Left renal cortex interstitium (tissue), 4 donors: ENCODE results near the gene BBOX1. TPM values are rescaled to one million over a fixed set of nuclear protein-coding genes. Genes with fewer than 3 reads are reported as not detected.
A peak's percentile ranks its signal among the peaks of the same experiment; 100 is the strongest.

Source experiments
- DNase-seq, 4 donors: peaks; one replicate each; pipeline ENCODE4 v3.0.0-alpha.2; 2013; ENCODE audit warnings: low read depth in 4 of 4, low spot score in 2 of 4, missing footprints in 1 of 4
- polyA plus RNA-seq, 4 donors: library from polyadenylated mRNA; unstranded; fragments of 120-200 nt; gene quantifications; one replicate each; pipeline ENCODE4 v1.2.1, GENCODE V29; 2013; ENCODE audit not compliant: insufficient read length in 4 of 4

BBOX1 gene
- polyA plus RNA-seq, 4 donors = 35.5 to 63.9 (median 48.7) TPM

DNA sequence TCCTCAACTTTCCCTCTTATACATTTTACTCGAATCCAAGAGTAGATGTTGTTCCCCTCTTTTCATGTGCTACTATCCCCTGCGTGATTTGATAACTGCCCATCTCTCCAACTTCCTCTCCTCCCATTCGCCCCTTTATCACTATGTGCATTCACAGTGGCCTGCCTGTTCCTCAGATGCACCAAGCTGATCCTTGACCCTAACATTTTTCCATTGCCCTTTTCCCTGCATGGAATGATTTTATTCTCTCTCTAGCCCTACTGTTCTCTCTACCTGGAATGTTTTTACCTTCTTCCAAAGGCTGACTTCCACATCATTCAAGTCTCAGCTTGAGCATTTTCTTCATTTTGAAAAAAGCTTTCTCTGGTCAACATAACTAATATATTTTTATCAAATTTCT is 15.8 kb upstream of the BBOX1 start:
- no peak for DNase-seq

DNA sequence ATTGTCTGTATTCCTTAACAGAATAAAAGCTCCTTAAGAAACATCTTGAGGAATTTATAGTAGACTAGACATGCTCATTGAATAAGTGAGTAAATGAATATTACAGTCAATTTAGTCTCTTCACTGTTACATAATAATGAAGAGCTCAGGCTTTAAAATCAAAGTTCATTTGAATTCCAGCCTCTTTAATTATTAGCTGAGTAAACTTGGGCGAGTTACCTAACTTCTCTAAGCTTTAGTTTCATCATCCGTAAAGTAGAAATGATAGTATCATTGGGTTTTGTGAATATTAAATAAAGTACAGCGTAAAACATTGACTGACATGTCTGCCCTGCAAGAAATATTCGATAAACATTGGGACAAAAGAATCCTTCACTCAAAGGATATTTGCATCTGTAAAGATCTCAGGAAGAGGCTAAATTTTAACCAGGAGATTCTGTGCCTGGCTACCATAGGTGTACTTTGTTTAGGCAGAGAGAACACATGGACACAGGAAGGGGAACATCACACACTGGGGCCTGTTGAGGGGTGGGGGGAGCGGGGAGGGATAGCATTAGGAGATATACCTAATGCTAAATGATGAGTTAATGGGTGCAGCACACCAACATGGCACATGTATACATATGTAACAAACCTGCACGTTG is 15.2 kb upstream of the BBOX1 start:
- DNase-seq = no peak

DNA sequence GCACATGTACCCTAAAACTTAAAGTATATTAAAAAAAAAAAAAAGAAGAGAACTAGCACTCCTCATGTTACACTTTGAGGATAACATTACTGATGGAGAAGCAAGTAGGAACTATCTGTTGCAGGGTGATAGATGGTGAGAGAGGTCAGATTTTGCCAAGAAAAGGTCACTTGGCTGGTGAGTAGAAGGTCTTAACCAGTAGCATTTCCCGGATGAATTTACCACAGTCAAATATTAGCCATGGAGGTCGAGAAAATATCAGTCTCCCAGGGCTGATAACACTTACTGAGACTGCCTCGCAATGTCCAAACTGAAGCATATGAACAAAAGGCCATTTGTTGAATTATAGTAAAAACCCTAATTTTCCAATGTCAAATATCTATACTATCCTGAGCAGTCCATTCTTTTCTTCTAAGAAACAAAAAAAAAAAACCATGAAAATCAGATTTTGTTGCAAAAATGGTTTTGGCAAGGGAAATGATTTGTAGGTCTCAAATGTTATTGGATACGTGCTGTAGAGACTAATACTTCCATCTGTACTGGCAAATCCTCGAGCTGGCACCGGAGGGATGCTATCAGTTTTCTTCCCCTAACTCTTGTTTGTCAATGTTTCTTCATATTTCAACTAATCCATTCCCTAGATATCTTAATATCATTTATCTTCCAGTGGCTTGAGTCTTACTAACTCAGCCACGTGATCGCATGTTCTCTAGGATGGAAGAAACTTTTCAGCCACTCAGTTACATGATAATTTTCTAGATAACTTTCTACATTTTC is 14.5 kb upstream of the BBOX1 start:
- DNase-seq = no peak

DNA sequence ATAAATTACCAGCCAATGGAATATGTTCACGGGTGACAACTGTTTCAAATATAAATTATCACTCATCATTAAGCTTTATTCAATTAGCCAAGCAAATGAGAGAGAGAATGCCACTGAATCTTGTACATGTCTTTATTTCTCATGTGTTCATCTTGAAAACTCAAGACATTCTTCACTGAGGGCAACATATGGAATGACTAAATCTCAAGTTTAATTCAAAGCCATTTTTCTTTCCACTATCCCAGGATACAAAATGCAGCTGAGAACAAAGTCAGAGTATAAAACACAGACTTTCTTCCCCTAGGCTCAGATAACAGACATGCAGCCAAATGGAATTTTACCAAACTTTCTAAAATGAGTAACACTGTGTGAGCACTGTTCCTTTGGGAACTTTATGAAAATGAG is 12.1 kb upstream of the BBOX1 start:
- DNase-seq = peak in 3 of 4 donors; percentile 35 to 48 (median 45)

DNA sequence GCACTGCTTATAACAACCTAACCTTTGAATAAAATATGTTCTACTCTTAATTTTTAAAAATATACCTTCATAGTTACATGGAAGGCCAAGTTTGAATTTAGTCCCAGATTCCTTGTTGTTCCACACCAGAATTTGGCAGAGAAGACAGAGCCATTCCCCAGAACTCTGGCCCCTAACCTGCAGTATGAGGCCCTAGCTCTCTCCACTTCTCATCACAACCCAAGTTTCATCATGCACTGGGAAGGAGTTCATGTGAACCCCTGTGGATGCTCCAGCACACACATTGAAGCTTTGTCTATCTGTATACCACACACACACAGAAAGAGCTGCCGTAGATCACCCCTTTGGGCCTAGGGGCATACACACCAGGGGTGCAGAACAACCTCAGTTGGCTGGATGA is 10.6 kb upstream of the BBOX1 start:
- DNase-seq = no peak

DNA sequence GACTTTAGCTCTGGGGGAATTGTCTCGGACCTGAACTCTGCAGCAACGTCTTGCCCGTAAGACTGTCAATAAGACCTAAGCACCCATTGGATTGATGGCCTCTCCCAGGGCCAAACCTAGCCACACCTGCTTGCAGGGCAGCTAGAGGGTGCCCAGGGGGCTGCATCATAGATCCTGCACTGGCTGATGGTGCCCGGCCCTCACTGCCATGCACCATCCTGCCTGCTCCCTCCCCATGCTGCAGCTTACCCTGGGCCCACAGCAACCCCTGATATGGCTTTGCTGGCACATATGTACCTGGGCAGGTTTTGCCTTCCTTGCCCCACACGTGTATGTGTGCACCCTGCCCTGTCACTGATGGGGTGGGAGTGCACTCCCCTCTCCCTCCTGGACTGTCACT is 8.9 kb upstream of the BBOX1 start:
- no peak for DNase-seq

DNA sequence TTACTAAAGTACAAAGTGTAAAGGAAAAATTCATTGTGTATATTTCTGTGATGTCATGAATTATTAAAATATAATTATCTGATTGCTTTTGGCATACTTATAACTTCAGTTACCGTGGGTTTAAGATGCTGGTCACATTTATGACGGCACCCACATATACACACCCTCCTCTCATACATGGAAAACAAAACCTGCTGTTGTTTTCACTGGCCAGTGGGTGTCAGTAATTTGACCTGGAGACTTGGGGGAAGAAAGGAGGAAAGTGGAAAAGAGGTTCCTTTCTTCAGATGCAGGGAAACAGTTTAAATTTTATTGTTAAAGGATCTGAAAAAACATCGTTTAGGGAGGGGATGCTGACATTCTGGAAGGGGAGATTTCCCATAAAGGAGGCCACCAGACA is 742 bp upstream of the BBOX1 start:
- DNase-seq = no peak

DNA sequence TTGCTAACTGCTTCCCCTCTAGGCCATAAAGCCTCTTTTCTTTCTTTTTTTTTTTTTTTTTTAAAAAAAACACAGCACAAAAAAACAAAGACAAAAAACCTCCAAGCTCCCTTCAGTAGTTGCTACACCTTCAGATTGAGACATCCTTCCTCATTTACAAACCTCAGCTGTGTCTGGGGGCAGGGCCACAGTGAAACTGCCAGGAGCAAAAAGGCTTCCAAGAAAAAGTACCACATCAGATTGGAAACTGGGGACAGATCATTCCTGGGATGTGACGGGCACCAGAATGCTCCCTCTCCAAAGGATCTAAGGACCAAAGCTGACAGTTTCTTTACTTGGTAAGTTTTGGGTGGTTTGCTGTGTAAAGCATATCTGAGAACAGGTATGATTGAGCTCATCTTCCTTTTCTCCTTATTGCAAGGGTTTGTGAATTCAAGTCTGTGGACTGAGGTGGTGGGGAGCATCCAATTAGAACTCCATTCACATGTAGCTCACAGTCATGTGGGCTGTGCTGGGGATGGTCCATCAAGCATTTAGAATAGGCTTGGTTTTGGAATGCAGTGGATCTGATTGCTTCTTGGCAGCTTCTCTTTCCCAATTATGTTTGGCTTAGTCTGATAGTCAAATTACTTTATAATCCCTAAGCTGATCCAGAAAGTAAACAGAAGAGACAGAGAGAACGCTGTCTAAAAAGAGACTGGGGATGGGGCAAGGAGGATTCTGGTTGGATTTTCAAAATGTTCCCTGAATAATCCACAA is 705 bp downstream of the BBOX1 start:
- DNase-seq = no peak

DNA sequence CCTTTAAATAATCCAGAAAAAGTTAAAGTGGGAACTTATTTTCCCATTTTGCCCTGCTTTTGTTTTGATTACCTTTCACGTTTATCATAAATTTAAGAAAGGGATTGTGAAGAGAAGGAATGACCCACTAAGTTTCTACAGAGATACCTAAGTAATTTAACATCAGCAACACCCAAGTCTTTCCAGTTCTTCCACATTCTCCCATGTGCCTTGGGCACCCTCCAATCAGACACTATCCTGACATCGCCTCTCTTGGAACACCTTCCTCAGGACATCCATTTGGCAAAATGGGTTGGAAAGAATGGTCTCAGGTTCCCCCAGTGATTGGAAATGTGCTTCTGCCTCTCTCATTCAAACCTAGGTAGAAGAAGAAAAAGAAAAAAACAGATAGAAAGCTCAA is 6.3 kb downstream of the BBOX1 start:
- no peak for DNase-seq

DNA sequence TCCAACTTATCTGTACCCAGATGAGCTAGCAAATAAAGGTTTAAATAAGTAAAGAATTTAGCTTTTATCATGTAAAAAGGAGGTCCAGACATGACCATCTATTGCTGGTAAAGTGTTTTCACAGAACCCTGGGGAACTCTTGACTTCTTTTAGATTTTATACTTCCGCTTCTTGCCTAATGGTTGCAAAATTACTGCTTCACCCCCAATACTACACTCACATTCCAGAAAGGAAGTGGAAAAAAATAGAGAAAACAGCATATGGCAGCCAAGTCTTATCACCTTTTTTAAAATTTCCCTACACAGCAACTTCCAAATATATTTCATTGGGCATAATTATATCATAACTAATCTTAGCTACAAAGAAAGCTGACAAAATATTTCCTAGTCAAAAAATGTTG is 12.1 kb downstream of the BBOX1 start:
- DNase-seq = no peak

DNA sequence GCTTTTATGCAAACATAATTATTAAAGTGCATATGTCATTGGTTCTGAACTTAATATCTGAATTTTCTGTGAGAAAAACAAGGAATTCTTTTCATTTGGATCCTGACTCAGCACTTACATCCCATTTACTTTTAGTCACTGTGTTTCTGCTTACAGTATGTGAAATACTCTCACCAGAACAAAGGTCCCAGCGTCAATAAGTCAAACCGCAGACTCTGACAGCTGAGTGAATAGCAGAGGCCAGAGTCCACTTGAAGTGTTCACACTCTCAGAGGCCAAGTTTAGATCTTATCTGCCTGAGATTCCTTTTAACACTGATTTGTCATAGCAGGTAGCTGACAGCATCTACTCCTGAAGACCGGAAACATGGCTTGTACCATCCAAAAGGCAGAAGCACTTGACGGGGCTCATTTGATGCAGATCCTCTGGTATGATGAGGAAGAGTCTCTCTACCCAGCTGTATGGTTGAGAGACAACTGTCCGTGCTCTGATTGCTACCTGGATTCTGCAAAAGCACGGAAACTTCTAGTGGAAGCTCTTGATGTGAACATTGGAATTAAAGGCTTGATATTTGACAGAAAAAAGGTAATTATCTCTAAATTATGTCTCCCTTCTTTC is 14.6 kb downstream of the BBOX1 start:
- no peak for DNase-seq

DNA sequence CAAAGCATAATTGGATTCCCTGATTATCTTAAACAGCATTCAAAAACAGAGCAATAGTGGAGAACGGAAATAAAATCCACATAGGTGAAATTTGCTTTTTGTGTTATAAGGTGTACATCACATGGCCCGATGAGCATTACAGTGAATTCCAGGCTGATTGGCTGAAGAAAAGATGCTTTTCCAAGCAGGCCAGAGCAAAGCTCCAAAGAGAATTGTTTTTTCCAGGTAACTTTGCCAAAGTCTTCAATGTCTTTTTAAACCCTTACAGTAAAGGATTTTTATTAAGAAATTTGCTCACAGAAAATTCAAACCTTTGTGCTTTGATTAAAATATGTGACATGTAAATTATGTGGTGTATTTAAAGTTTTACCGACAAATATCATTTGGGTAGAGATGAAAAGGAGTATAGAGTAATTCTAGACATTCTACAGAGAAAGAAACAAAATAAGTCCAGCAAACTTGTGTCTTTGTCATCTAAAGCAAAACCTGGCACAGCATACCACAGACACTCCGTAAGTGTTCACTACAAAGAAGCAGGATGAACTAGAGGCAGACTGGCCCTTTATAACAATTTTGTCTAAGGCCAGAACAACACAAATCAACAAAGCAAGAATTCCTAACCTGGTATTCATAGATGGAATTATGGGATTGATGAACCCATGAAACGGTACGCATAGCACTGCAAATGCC is 16.6 kb downstream of the BBOX1 start:
- no peak for DNase-seq

DNA sequence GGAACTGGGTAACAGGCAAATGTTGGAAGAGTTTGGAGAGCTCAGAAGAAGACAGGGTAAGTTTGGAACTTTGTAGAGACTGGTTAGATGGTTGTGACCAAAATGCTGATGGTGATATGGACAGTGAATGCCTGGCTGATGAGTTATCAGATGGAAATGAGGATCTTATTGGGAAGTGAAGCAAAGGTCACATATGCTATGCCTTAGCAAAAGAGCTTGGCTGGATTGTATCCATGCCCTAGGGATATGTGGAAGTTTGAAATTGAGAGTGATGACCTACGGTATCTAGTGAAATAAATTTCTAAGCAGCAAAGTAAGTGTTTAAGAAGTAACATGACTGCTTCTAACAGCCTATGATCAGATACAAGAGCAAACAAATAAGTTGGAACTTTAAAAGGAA is 17.8 kb downstream of the BBOX1 start:
- DNase-seq = no peak

DNA sequence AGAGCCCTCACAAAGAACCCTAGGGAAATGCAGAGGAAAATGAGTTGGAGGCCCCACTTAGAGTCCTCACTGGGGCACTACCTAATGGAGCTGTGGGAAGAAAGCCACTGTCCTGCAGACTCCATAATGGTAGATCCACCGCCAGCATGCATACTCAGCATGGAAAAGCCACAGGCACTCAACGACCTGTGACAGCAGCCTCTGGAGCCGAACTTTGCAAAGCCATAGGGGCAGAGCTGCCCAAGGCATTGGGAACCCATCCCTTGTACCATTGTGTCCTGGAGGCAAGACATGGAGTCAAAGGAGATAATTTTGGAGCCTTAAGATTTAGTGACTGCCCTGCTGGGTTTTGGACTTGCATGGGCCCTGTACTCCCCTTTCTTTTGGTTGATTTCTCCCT is 18.8 kb downstream of the BBOX1 start:
- DNase-seq = no peak

DNA sequence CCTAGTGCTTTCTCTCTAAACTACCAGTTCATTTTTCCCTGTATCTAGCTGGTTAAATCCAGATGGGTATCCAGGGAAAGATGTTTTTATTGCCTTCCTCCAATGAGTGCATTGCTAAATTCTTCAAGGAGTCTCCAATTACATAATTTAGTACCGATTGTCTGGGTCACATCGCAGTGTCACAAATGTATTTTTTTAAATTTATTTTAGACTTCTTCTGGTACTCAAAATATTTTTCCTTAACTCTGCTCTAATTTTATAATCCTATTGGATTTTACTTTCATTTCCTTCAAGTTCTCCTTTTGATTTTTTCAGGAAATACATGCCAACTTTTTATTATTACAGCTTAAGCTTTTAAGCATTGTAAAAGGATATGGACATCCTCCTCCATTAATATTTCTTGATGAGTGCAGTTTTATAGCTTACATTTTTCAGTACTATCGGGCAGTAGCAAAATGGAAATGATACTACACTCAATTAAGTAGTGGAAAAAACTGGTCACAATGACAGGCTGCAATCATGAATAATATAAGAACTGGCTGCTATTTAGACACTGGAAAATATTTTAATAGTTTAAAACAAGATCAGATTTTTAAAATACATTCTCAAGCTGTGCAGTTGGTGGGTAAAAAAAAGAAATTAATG is 20.3 kb downstream of the BBOX1 start:
- DNase-seq = no peak

DNA sequence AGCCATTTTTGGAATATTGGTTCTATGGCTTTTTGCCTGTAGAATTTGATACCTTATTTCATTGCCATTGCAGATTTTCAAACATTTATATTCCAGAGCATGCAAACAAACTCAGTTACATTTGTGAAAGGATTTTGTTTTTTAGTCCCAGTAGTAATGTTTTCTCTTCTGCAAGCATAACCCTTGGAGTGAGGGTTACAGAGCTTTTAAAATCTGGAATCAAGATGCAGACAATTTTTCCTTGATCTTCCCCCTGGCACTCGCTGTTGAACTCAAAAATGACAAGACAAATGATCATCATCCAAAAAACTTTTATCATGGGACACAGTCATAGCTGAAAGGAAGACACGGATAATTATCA is 20.8 kb downstream of the BBOX1 start:
- no peak for DNase-seq

DNA sequence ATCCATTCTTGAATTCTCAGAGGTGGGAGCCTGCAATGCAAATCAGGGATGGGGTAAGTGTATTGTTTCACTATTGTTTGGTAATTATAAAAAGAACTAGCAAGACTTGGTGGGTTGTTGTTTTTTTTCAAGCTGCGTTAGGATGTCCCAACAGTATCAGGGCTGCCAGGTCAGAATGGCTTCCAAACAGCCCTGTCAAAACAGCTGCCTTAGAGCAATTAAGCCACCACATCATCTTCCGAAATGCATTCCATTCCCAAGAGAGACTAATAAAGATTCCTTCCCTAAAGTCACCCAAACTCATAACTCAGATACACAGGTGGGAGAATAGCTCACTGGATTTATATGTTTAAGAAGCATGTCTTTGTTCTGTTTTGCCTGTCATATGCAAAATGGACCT is 23.5 kb downstream of the BBOX1 start:
- DNase-seq = no peak

DNA sequence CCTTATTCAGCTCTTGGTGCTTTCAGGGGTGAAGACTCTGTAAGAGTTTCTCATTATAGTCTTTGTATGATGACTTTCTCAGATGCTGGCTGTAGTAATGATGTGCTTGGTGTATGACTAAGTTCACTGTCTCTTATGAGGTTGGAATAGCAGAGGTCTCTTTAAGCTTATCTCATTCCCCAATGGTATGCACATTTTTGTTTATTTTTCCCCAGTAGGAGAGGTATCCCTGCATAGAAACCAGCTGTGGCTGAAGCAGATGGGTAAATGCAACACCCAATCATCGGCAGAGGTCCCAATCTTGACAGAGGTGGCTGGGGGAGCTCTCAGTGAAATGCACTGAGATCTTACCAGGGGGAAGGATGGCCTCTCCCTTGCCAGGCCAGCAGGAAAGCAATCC is 34.6 kb downstream of the BBOX1 start:
- no peak for DNase-seq

DNA sequence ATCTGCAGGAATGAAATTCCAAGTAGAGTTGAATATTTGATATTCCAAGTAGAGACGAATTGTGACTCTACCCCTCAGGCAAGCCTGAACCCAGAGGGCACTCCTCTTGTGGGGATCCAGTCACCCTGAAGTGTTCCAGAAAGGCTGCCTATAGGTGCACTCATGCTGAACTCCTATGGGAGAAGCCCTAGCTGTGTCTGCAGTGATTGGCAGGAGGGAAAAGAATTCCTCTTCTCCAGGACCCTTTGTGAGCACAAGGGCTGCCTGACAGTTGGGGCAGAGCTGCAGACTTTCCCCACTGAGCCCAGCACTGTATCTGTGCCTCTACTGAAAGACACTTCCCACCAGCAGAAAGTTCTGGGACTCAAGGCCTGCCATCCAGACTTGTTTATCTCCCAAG is 35.0 kb downstream of the BBOX1 start:
- no peak for DNase-seq

DNA sequence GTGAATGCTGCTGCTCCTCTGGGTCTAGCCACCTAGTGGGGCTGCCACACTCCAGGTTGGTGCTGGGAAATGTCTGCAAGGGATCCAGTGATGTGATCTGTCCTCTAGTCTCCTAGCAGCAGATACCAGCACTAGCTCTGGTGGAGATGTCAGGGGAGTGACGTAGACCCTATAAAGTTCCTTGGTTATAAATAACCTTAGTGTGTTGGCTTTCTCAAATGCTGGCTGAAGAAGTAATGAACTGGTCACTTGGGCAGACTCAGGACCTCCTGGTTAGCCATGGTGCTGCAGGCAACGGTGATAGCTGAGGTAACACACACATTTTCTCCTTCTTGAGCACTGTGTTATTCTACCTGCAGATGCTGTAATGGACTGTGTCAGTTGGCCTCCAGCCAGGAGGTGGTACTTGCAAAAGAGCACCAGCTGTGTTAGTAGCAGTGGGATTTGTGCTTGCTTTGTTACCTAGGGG is 35.5 kb downstream of the BBOX1 start:
- DNase-seq = no peak
